Measurements from ENCODE around the gene FNIP1.
"Not testable (repeated sequence)": the region's sequence is repeated elsewhere in the genome, so short reads cannot be mapped to it uniquely, and the experiment has no call there.

The FNIP1 gene

DNA sequence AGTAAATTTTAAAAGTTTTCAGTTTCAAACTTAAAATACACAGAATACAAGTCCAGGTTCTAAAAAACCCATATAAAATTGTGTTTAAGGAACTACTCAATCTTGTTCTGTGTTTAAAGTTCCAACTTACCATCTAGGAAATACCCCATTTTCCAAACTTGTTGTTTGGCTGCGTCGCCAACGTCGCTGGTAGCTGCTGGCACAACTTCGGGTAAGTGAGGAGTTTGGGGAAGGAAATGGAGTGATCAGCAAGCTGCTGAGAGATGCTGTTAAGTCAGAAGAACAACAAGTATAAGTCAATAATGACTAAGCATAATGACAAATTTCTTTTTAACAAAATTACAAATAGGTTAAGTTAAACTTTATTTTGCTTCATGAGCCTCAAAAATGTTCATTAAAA, 90.5 kb downstream of the FNIP1 start:
- H3K4me1 ChIP-seq (ENCODE audit: control insufficient read depth, insufficient read depth, low read length): no peaks in the 10 kb centered on the region
- peaks cover 11% of the 10 kb centered on the region for H3K36me3 ChIP-seq (ENCODE audit: control insufficient read depth, insufficient read depth, low read length)
- H3K4me3 ChIP-seq (ENCODE audit: low read length): no peak overlapping the region
- H3K9ac ChIP-seq (ENCODE audit: low read length): no peak overlapping the region
- no peak overlapping the region for H3K27ac ChIP-seq (ENCODE audit: low read depth, low read length)
- no peaks in the 10 kb centered on the region for H3K27me3 ChIP-seq (ENCODE audit: control insufficient read depth, insufficient read depth, low read length)

DNA sequence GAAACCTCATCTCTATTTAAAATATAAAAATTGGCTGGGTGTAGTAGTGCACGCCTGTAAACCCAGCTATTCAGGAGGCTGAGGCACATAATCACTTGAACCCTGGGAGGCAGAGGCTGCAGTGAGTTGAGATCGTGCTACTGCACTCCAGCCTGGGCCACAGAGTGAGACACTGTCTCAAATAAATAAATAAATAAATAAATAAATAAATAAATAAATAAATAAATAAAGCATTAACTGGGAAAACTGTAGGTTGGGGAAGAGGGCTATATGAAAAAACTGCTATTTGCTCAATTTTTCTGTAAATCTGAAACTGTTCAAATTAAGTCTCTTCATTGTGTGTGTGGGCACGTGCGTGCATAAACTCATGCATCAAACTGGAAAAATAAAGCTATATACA, 101.9 kb downstream of the FNIP1 start:
- no peak overlapping the region for H3K27ac ChIP-seq (ENCODE audit: low read depth, low read length)
- peaks cover 10% of the 10 kb centered on the region for H3K36me3 ChIP-seq (ENCODE audit: control insufficient read depth, insufficient read depth, low read length)
- no peaks in the 10 kb centered on the region for H3K27me3 ChIP-seq (ENCODE audit: control insufficient read depth, insufficient read depth, low read length)
- no peak overlapping the region for H3K9ac ChIP-seq (ENCODE audit: low read length)
- H3K4me1 ChIP-seq (ENCODE audit: control insufficient read depth, insufficient read depth, low read length): no peaks in the 10 kb centered on the region
- no peak overlapping the region for H3K4me3 ChIP-seq (ENCODE audit: low read length)

DNA sequence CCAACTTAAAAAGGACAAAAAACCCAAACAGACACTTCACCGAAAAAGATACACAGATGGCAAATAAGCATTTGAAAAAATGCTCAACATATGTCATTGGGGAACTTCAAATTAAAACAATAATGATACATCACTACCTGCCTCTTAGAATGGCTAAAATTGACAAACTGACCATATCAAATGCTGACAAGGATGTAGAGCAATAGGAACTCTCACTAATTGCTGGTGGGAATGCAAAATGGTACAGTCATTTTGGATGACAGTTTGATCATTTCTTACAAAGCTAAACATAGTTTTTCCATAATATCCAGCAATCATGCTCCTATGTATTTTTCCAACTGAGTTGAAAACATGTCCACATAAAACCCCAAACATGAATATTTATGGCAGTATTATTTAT, 102.9 kb downstream of the FNIP1 start:
- no peaks in the 10 kb centered on the region for H3K4me1 ChIP-seq (ENCODE audit: control insufficient read depth, insufficient read depth, low read length)
- no peak overlapping the region for H3K4me3 ChIP-seq (ENCODE audit: low read length)
- no peaks in the 10 kb centered on the region for H3K27me3 ChIP-seq (ENCODE audit: control insufficient read depth, insufficient read depth, low read length)
- no peak overlapping the region for H3K27ac ChIP-seq (ENCODE audit: low read depth, low read length)
- no peak overlapping the region for H3K9ac ChIP-seq (ENCODE audit: low read length)
- peaks cover 10% of the 10 kb centered on the region for H3K36me3 ChIP-seq (ENCODE audit: control insufficient read depth, insufficient read depth, low read length)

DNA sequence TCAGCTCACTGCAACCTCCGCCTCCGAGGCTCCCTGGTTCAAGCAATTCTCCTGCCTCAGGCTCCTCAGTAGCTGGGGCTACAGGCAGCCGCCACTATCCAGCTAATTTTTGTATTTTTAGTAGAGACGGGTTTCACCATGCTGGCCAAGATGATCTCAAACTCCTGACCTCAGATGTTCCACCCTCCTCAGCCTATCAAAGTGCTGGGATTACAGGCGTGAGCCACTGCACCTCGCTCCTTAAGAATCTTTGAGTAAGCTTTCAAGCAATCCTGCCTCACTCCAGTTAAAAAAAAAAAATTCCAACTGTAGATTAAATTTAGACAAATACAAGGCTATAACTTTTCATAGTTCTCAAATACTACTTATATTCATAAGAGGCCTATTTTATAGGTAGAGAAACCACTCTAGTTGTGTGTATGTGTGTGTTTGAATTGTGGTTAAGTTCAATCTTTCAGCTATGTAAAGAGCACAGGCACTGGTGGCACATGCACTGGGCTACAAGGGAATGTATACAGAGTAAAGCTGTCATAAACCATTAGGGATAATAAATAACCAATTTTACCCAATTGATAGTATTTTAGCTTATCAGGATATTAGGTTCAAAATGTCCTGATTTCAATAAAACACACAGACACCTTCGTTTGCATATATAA, 111.2 kb downstream of the FNIP1 start:
- H3K4me1 ChIP-seq (ENCODE audit: control insufficient read depth, insufficient read depth, low read length): no peaks in the 10 kb centered on the region
- H3K27ac ChIP-seq (ENCODE audit: low read depth, low read length): no peak overlapping the region
- H3K27me3 ChIP-seq (ENCODE audit: control insufficient read depth, insufficient read depth, low read length): no peaks in the 10 kb centered on the region
- H3K9ac ChIP-seq (ENCODE audit: low read length): no peak overlapping the region
- no peaks in the 10 kb centered on the region for H3K36me3 ChIP-seq (ENCODE audit: control insufficient read depth, insufficient read depth, low read length)
- H3K4me3 ChIP-seq (ENCODE audit: low read length): no peak overlapping the region

DNA sequence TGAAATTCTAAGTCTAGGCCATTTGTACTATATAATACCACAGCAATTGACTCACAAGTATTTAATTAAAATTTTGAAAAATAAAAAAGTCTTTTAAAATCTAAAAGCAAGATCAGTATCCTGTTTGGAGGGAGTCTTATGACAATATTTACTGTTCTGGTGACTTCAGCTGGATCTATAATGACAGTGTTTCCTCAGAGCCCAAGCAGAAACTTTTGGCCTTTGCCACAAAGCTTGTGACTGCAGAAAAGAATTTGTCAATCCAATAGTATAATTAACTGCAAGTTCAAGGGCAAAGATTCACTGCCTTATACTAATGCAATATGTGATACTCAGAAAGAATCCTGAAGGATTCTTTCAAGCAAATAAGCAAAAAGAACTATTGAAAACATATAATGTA, 112.2 kb downstream of the FNIP1 start:
- Histone ChIP-seq H3K27me3 (ENCODE audit: control insufficient read depth, insufficient read depth, low read length) (no peaks in the 10 kb centered on the region), H3K27ac (ENCODE audit: low read depth, low read length) (no peak overlapping the region), H3K4me1 (ENCODE audit: control insufficient read depth, insufficient read depth, low read length) (no peaks in the 10 kb centered on the region), H3K4me3 (ENCODE audit: low read length) (no peak overlapping the region), H3K36me3 (ENCODE audit: control insufficient read depth, insufficient read depth, low read length) (no peaks in the 10 kb centered on the region), H3K9ac (ENCODE audit: low read length) (no peak overlapping the region)

DNA sequence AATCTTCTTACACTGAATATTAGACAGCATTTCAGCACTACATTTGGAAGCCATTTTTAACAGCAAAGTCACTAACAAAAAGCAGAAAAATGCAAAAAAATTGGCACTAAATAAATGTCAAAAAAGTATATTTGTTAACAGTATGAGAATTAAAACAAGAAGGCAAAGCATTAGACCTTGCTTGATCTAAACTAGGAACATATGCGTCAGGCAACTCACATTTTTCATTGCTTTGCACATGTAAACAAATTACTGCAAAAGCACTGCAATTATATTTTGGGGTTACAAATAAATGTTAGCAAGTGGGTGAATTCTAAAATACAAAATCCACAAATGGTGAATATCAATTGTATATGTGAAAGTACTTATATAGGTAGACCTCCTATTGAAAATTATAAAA, 112.8 kb downstream of the FNIP1 start:
- Histone ChIP-seq H3K4me1 (ENCODE audit: control insufficient read depth, insufficient read depth, low read length) (no peaks in the 10 kb centered on the region), H3K9ac (ENCODE audit: low read length) (no peak overlapping the region), H3K4me3 (ENCODE audit: low read length) (no peak overlapping the region), H3K27me3 (ENCODE audit: control insufficient read depth, insufficient read depth, low read length) (no peaks in the 10 kb centered on the region), H3K36me3 (ENCODE audit: control insufficient read depth, insufficient read depth, low read length) (no peaks in the 10 kb centered on the region), H3K27ac (ENCODE audit: low read depth, low read length) (no peak overlapping the region)

DNA sequence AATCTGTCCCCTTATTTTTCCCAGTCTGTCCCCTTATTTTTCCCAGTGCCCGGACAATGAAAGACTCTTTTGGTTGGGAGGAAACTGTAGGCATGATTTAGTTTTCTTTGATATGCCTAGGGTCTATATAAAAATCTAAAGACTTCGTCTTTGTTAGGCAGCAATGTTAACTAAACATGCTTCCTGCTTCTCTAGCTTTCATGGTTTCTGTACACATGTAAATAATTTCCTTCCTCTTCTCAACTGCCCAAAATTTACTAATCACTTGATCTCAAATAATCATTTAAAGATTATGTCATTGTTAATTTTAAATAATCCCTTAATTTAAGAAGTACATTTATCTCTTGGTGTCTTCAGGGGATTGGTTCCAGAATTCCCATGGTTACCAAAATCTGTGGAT, 114.0 kb downstream of the FNIP1 start:
- H3K27me3 ChIP-seq (ENCODE audit: control insufficient read depth, insufficient read depth, low read length): no peaks in the 10 kb centered on the region
- H3K36me3 ChIP-seq (ENCODE audit: control insufficient read depth, insufficient read depth, low read length): no peaks in the 10 kb centered on the region
- no peak overlapping the region for H3K4me3 ChIP-seq (ENCODE audit: low read length)
- H3K4me1 ChIP-seq (ENCODE audit: control insufficient read depth, insufficient read depth, low read length): no peaks in the 10 kb centered on the region
- H3K9ac ChIP-seq (ENCODE audit: low read length): no peak overlapping the region
- H3K27ac ChIP-seq (ENCODE audit: low read depth, low read length): no peak overlapping the region

DNA sequence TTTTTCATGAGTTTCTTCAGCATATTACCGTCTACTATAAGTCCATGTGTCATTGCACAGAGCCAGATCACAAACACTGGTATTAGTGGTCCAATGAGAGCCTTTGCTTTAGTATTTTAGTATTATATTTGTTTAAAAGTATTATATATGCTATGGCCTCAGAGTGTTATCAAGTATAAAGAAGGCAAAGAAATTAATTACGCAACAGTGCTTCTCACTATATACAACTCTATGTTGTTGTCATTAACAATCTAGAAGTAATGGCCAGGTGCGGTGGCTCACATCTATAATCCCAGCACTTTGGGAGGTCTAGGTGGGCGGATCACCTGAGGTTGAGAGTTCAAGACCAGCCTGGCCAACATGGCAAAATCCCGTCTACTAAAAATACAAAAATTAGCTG, 114.6 kb downstream of the FNIP1 start:
- Histone ChIP-seq H3K27ac (ENCODE audit: low read depth, low read length) (no peak overlapping the region), H3K4me3 (ENCODE audit: low read length) (no peak overlapping the region)

DNA sequence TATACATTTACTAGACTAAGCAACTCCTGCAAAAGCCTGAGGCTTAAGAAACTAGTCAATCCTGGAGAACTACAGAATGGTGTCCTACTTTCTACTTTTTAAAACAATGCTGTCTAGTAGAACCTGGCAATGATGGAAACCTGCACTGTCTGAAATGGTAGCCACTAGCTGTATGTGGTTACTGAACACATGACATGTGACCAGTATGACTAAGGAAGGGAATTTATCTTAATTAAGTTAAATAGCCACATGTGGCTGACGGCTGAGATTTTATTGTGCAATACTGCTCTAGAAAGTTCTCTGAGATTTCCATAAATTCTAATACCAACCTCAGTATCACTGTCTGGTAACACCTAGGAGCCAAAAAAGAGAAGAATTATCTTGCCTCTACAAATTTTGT, 116.9 kb downstream of the FNIP1 start:
- Histone ChIP-seq H3K27ac (ENCODE audit: low read depth, low read length) (no peak overlapping the region), H3K36me3 (ENCODE audit: control insufficient read depth, insufficient read depth, low read length) (no peaks in the 10 kb centered on the region), H3K4me3 (ENCODE audit: low read length) (no peak overlapping the region), H3K27me3 (ENCODE audit: control insufficient read depth, insufficient read depth, low read length) (no peaks in the 10 kb centered on the region), H3K9ac (ENCODE audit: low read length) (no peak overlapping the region), H3K4me1 (ENCODE audit: control insufficient read depth, insufficient read depth, low read length) (no peaks in the 10 kb centered on the region)

More for the DNA sequence above, 114.6 kb downstream of the FNIP1 start:
- Histone ChIP-seq H3K9ac (ENCODE audit: low read length) (no peak overlapping the region), H3K36me3 (ENCODE audit: control insufficient read depth, insufficient read depth, low read length) (no peaks in the 10 kb centered on the region), H3K4me1 (ENCODE audit: control insufficient read depth, insufficient read depth, low read length) (no peaks in the 10 kb centered on the region), H3K27me3 (ENCODE audit: control insufficient read depth, insufficient read depth, low read length) (no peaks in the 10 kb centered on the region)

DNA sequence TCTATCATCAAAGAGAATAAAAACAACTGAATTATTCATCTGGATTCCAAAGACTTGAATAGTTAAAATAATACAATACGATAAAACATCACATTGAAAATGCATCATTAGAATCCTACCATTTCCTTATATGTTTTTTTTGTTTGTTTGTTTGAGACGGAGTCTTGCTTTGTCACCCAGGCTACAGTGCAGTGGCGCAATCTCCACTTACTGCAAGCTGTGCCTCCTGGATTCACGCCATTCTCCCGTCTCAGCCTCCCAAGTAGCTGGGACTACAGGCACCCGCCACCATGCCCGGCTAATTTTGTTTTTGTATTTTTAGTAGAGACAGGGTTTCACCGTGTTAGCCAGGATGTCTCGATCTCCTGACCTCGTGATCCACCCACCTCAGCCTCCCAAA, 118.5 kb downstream of the FNIP1 start:
- not testable (repeated sequence) for H3K4me3 ChIP-seq (ENCODE audit: low read length); H3K4me1 ChIP-seq (ENCODE audit: control insufficient read depth, insufficient read depth, low read length); H3K9ac ChIP-seq (ENCODE audit: low read length); H3K27me3 ChIP-seq (ENCODE audit: control insufficient read depth, insufficient read depth, low read length); H3K27ac ChIP-seq (ENCODE audit: low read depth, low read length); H3K36me3 ChIP-seq (ENCODE audit: control insufficient read depth, insufficient read depth, low read length)

DNA sequence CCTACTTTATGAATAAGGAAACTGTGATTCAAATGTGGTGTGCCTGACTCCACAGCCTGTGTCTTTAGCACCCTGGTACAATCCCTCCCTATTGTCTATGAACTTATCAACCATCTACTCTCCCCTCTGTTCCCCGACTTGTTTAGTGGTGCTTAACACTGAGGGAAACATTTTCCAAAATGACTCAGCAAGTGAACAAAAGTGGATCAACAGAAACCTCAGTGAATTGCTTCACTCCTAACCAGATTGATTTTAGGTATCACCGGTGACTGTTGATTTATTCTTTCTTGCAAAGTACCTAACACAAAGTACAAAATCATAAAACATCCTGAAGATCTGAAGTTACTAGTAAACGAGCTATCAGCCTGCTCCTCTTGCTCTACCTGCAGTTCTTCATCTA, 119.7 kb downstream of the FNIP1 start:
- no peaks in the 10 kb centered on the region for H3K36me3 ChIP-seq (ENCODE audit: control insufficient read depth, insufficient read depth, low read length)
- H3K4me3 ChIP-seq (ENCODE audit: low read length): no peak overlapping the region
- H3K4me1 ChIP-seq (ENCODE audit: control insufficient read depth, insufficient read depth, low read length): peaks cover 10% of the 10 kb centered on the region
- no peak overlapping the region for H3K27ac ChIP-seq (ENCODE audit: low read depth, low read length)
- H3K9ac ChIP-seq (ENCODE audit: low read length): no peak overlapping the region
- no peaks in the 10 kb centered on the region for H3K27me3 ChIP-seq (ENCODE audit: control insufficient read depth, insufficient read depth, low read length)

DNA sequence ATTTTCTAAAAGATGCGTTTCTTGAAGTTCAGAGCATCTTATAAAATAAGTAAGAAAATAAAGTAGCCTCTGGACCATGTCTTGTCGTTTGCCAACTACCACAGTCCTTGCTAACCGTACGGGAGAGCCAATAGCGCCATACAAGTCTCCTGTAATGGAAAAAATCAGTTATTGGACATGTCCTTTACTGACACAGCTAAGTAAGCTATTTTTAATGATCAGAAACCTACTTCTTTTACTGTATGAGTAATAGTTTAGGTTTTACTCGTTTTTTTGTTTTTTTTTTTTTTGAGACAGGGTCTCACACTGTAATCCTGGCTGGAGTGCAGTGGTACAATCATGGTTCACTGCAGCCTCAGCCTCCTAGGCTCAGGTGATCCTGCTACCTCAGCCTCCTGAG, 124.0 kb downstream of the FNIP1 start:
- Histone ChIP-seq H3K36me3 (ENCODE audit: control insufficient read depth, insufficient read depth, low read length) (no peaks in the 10 kb centered on the region), H3K27ac (ENCODE audit: low read depth, low read length) (peak overlapping the region; percentile 41), H3K4me1 (ENCODE audit: control insufficient read depth, insufficient read depth, low read length) (peaks cover 24% of the 10 kb centered on the region), H3K9ac (ENCODE audit: low read length) (no peak overlapping the region), H3K4me3 (ENCODE audit: low read length) (no peak overlapping the region), H3K27me3 (ENCODE audit: control insufficient read depth, insufficient read depth, low read length) (no peaks in the 10 kb centered on the region)

DNA sequence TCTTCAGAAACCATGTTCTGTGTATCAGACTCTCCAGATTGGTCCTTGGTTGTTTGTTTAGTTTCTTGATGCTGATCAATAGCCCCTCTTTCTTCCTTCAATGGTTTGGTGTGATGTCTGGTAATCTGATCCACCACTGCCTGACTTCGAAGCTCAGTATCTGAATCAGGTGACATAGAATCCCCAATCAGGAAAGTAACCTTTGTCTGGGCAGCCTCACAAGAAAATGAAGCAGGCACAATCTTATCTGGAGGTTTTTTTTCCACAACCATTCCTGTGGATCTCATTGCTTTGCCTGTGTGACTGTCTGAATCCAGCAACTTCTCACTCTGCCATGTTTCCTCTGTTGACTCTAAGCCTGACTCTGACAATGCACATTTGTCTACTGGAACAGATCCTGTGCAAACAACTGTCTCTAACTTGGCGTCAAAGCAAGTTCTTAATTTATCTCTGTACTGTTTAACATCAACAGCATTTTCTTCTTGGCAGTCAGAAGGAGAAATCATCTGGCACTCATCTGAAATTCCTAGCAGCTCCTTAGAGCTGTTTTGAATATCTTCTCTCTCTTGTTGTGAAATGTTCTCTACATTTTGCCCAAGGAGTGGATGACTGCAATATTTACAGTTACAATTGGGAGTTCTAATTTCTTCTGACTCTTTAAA, 124.7 kb downstream of the FNIP1 start:
- H3K27ac ChIP-seq (ENCODE audit: low read depth, low read length): peak overlapping the region; percentile 82
- H3K36me3 ChIP-seq (ENCODE audit: control insufficient read depth, insufficient read depth, low read length): no peaks in the 10 kb centered on the region
- no peaks in the 10 kb centered on the region for H3K27me3 ChIP-seq (ENCODE audit: control insufficient read depth, insufficient read depth, low read length)
- peaks cover 24% of the 10 kb centered on the region for H3K4me1 ChIP-seq (ENCODE audit: control insufficient read depth, insufficient read depth, low read length)
- H3K4me3 ChIP-seq (ENCODE audit: low read length): no peak overlapping the region
- no peak overlapping the region for H3K9ac ChIP-seq (ENCODE audit: low read length)

Measured in rectal smooth muscle tissue (tissue), 1 donor.